HG03097 (cell line): ENCODE data around the gene HBA1.
"Not testable (repeated sequence)": the region's sequence is repeated elsewhere in the genome, so short reads cannot be mapped to it uniquely, and the experiment has no call there.

Experiments
- ATAC-seq: cut with Tn5 transposase; IDR thresholded peaks from one replicate; pipeline ENCODE4 v1.9.1; 2021; ENCODE audit not compliant: unreplicated experiment, low FRiP score

The HBA1 gene

DNA sequence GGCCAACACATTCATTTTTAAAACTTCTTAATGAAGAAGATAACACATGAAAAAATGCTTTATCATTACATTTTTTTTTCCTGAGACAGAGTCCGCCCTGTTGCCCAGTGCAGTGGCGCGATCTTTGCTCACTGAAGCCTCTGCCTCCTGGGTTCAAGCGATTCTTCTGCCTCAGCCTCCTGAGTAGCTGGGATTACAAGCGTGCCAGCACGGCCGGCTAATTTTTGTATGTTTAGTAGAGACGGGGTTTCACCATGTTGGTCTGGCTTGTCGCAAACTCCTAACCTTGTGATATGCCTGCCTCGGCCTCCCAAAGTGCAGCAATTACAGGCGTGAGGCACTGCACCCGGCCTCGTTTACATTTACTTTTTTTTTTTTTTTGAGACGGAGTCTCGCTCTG lies 17.0 kb downstream of the HBA1 start:
- no peak for ATAC-seq

DNA sequence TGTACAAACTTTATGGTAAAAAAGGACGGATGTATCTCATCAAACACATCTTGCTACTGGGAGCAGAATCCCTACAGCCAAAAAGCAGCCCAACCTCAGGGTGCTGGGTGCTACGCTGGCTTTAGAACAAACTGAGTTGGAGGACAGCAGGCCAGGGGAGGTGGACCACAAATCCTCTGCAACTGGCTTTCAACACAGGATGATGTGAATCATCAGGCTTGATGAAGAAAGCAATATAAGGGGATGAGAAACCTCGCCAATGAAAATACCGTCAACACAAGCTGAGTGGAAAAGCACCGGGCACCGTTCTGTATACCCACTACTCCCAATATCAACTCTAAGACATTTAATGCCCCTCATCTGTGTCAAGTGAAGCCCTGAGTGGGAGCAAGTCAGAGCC lies 18.0 kb downstream of the HBA1 start:
- no peak for ATAC-seq

DNA sequence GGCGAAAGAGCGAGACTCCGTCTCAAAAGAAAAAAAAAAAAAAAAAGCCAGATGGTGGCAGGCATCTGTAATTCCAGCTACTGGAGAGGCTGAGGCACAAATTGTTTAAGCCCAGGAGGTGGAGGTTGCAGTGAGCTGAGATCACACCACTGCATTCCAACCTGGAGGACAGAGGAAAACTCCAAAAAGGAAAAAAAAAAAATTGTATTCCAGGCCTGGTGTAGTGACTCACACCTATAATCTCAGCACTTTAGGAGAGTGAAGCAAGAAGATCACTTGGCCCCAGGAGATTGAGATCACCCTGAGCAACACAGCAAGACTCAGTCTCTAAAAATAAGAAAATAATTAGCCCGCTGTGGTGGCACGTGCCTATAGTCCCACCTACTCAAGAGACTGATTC lies 23.9 kb downstream of the HBA1 start:
- ATAC-seq: no peak

DNA sequence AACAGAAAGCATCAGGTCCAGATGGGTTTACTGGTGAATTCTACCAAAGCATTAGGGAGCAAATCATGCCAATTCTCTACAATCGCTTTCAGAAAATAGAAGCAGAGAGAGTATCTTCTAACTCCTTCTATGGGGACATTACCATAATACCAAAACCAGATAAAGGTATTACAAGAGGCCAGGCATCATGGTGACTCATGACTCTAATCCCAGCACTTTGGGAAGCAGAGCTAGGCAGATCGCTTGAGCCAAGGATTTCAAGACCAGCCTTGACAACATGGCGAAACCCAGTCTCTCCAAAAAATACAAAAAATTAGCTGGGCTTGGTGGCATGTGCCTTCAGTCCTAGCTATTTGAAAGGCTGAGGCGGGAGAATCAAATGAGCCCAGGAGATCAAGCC lies 26.8 kb downstream of the HBA1 start:
- ATAC-seq: no peak

DNA sequence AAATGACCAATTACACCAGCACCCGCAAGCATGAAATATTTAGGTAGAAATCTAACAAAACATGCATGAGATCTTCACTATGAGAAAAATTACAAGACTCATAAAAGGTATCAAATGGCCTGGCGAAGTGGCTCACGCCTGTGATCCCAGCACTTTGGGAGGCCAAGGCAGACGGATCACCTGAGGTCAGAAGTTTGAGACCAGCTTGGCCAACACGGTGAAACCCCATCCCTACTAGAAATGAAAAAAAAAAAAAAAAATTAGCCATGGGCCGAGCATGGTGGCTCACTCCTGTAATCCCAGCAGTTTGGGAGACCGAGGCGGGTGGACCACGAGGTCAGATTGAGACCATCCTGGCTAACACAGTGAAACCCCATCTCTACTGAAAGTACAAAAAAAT lies 27.6 kb downstream of the HBA1 start:
- ATAC-seq: not testable (repeated sequence)

DNA sequence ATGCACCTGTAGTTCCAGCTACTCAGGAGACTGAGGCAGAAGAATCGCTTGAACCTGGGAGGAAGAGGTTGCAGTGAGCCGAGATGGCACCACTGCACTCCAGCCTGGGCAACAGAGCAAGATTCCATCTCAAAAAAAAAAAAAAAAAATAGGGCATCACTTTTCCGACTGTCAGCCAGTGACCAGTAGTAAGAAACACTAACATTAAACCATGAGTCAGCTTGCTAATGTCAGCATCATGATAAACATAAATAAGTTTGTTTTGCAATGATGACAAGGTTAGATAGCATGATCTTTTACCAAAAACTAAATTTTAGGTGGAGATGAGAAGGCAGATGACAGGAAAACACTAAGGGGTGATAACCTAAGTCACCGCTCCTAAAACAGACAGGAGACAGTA lies 32.9 kb downstream of the HBA1 start:
- not testable (repeated sequence) for ATAC-seq

DNA sequence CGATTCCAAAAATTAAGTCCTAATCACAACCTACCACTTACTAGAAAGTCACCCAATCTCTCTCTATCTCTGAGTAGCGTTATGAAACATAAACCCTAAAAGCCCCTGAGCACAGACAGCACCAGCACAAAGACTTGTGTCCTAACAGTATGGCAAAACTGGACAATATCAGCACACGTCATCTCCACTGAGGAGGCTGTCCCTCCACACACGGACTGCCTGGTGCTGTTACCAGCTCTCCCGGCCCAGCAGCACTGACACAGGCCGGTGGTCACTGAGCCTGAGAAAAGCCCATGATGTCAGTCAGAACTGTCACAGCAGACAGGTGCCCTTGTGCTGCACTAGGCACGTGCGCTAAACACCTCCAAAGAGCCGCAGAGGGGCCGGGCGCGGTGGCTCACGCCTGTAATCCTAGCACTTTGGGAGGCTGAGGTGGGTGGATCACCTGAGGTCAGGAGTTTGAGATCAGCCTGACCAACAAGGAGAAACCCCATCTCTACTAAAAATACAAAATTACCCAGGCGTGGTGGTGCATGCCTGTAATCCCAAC lies 35.2 kb downstream of the HBA1 start:
- not testable (repeated sequence) for ATAC-seq

DNA sequence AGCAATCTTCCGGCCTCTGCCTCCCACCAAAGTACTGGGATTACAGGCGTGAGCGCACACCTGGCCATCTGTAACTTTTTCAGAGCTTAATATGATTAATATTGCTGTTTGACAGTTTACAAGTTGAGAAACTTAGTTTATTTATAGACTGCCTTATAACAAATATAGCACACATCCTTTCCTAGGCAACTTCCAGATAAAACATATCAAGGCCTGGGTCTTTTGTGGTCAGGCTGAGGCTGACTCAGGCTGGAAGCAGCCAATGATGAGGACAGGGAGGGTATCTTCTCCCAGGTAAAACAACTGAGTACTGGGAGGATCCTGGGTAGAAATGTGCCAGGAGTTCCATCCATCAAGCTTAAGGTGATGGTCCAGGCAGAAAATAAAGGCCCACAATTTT lies 36.5 kb downstream of the HBA1 start:
- no peak for ATAC-seq

DNA sequence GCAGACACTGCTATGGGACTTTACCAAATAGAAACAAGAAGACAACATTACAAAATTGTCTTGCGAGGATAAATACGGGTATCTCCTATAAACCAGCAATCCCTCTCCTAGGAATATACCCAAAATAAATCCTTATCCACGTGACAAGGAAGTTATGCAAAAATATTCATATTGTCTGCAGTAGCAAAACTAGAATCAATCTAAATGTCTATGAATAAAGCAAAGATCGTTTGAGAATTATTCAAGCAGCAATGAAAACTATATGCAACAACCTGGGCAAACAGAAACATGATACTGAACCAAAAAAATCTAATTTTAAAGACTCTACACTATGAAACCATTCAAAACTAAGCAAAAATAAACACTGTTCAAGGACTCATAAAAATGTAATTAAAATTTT lies 43.5 kb downstream of the HBA1 start:
- ATAC-seq: no peak
